GM18508 (cell line): ENCODE data around the gene NELFCD.

ENCODE experiments used
- ATAC-seq: cut with Tn5 transposase; IDR thresholded peaks from one replicate; pipeline ENCODE4 v1.9.1; 2021; ENCODE audit warnings: moderate number of reproducible peaks; ENCODE audit not compliant: insufficient read depth, unreplicated experiment

The NELFCD gene

DNA sequence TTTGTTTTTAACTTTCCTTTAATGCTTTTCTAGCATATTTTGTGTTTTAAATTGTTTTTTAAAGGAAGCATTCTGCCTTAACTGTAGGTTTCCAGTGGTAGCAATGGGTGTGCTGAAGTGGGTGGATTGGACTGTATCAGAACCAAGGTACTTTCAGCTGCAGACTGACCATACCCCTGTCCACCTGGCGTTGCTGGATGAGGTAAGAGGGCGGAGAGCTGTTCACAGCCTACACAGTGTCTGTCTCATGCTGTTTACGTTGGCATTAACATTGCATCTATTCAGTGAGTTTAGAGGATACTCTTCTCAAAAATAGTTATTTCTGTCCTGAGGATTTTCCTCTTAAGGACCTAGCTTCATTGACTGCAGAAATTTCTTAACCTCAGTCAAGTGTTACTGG, 11.9 kb downstream of the NELFCD start:
- no peak for ATAC-seq

DNA sequence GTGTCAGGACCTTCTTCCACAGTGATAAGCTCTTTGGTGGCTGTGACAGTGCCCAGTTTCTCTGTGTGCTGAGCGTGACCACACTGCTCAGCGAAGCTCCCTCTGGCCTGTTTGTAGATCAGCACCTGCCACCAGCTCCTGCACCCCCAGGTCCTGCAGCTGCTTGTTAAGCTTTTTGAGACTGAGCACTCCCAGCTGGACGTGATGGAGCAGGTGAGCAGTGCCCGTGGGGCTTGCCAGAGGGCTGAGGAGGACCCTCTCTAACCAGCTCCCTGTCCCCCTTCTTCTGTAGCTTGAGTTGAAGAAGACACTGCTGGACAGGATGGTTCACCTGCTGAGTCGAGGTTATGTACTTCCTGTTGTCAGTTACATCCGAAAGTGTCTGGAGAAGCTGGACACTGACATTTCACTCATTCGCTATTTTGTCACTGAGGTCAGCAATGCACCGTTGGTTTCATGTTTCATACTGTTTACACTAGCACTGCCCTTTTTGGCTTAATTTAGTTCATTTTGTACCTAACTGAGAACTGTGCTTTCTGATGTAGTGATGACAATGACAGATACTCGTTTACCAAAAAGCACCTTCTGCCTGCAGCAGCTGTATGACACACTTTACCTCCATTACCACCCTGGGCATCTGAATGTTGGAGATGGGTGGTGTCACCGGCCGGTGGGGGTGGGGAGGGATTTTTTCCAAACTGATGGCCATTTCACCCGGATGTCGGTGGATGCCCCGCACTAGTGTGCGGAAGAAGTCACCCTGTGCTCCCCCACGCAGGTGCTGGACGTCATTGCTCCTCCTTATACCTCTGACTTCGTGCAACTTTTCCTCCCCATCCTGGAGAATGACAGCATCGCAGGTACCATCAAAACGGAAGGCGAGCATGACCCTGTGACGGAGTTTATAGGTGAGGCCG, 12.5 kb downstream of the NELFCD start:
- no peak for ATAC-seq

DNA sequence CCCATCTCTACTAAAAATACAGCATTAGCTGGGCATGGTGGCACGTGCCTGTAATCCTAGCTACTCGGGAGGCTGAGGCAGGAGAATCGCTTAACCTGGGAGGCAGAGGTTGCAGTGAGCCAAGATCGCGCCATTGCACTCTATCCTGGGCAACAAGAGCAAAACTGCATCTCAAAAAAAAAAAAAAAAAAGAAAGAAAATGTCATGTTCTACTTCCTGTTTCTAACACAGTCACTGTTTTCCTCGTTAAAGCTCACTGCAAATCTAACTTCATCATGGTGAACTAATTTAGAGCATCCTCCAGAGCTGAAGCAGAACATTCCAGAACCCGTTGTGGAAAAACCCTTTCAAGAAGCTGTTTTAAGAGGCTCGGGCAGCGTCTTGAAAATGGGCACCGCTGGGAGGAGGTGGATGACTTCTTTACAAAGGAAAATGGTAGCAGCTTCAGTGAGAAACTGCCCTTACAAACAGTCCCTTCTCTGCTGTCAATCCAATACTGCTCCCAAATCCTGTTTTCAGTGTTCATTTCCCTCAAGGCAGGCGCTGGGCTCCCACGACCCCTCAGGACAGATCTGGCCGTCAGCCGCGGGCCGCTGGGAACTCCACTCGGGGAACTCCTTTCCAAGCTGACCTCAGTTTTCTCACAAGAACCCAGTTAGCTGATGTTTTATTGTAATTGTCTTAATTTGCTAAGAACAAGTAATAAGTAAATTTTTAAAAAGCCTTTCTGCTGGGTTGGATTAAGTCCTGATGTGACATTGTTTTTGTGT, 13.5 kb downstream of the NELFCD start:
- ATAC-seq = no peak

DNA sequence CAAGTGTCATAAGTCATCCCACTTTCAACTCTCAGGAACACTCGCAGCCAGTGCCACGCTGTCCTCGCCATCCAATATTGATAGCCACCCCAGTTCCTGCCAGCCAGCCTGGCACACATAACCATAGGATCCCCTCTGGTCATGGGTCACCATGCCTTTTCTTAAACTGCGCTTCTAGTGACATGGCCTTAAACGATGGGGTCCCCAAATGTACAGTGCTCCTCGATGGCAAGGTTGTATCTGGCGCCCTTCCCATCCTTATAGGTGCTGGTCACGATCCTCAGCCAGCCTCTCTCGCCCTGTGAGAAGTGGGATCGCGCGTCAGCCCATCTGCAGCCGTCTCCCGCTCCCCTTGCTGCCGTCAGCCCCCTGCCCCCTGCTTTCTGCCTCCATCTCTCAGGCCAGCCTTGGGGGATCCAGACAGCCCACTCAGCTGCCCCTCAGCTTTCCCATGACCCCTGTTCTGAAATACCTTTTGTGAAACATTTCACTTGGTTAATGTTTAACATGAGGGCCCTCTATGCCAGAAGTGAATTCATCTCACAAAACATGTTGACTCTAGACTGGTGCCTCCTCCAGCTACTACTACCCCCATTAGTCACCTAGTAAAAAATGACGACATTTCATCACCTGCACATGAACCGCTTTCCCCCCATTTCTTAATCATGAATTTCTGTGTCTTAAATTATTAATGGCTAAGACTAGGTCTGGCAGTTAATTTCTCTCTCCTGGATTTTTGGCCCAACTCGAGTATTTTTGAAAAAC, 14.6 kb downstream of the NELFCD start:
- no peak for ATAC-seq

DNA sequence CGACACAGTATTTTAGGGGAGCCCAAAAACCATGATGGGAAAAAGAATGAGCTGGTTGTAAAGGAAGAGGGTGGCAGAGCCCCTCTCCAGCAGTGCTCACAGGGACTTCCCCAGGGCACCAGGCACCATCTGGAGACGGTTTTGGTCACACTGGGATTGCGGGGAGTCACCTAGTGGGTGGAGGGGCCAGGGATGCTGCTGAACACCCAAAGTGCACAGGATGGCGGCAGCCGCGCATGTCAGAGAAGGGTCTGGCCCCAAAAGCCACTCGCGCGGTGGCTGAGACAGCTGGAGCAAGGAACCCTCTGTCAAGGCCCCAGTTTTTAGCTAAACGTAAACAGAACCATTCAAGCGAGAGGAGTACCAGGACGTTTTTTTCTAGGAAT, 15.2 kb downstream of the NELFCD start:
- ATAC-seq = no peak

DNA sequence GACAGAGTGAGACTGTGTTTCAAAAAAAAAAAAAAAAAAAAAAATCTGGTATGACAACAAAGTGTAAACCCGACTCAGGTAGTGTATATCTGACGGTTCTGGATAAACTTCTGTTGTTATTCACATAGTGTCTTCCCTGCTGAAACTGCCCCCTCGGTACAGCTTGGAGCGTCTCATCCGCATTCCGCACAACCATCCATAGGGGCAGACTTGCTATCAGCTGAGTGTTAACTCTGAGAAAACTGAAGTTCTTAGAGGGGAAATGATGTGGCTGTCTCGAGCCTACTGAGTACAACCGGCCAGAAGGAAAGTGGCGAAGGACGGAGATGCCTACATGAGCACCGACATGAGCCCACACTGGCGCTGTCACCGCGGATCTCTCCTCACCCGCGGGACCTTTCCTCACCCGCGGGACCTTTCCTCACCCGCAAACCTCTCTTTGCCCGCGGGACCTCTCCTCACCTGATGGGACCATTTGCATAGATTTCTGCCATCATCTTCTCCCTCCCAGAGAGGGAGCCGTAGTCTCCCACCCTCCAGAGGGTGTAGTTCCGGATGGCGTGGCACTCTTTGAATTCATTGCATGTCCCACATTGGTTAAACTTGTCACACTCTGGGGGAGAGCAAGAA, 16.2 kb downstream of the NELFCD start:
- ATAC-seq = no peak

DNA sequence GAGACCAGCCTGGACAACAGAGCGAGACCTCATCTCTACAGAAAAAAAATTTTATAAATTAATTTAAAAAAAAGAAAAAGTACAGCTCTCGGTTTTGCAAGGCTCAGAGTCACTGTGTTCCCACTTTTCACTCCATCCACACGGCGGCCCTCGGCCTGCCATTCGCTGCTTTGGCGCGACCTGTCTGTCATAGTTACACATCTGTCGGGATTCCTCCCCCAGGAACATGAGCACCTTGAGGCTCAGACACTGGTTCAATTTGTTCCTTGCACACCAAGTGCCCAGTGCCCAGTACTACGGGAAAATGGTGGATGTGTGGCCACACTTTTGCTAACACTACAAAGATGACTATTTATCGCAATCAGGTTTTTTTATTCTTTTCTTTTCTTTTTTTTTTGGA, 17.6 kb downstream of the NELFCD start:
- ATAC-seq = no peak

DNA sequence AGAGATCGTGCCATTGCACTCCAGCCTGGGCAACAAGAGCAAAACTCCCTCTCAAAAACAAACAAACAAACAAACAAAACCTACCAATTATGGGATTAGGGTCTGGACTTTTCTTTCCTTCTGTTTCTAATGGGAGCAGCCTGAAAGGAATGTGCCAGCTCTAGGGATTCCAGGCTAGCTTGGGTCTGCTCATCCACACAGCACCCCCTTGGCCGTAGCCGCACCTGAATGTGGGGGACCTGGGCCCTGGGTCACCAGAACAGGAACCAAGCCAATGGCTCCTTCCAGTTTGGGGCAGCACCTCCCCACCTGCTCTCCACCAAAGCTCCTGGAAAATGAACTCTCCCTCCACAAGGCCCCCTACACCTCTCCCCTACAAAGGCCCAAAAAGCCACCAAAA, 19.3 kb downstream of the NELFCD start:
- no peak for ATAC-seq

DNA sequence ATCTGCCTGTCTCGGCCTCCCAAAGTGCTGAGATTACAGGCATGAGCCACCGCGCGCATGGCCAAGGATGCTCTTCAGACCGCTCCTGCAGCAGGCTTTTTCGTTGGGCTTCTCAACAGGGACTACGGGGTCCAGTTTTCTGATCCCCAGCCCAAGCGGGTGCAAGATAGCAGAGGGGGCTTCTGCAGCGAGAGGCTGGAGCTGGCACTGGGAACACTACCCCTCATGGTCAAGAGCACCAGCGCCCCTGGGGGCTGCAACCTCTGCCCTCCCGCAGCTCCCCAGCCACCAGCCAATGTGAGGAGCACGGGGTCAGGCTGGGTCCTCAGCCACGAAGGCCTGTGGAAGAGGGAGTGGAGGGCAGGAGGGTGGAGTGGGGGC, 20.0 kb downstream of the NELFCD start:
- ATAC-seq = no peak

DNA sequence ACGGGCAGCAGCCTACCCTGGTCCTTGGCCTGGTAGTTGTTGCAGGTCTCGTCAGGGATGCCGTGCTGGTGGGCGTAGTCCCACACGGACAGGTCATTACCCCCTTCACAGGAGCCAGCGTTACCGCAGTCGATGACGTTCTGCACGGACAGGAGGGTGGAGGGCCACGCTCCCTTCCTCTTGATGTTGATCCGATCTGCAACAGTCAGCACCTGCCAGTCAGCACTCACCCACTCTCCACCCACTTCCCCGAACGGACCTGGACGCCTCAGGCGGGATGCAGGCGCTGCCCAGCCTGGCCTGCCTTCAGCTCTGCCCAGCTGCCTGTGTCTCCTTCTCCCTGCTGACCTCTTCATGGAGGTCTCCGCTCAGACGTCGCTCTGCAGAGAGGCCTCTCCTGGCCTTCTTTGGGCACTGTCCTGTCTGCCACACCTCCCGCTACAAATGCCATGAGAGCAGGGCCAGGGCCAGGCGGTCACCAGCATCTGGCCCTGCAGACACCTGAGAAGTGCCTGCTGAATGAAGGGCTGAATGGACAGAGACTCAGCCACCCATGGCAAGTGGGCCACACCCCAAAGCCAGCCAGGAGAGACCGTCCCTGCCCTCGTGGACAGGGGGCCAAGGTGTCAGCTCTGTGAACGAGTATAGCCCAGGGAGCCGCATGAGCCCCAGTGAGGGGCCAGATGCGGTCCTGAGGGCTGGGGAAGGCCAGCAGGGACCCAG, 20.6 kb downstream of the NELFCD start:
- ATAC-seq = no peak

DNA sequence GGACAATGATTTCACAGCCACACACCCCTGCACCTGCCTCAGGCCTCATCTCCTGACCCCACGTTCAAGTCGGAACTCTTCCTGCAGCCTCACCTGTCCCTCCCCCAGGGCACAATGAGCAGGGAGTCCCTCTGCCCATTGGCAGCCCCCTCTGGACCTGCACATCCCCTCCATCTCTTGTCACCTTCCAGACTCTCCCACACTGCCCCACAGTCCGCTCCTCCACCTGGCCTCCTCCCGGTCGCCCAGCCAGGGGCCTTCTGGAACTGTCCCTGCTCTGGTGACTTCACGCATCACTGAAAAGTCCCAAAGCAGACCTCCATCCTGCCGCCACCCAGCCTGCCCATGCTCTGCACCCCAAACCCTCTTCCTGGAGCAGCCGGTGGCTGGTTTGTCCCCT, 21.3 kb downstream of the NELFCD start:
- no peak for ATAC-seq

DNA sequence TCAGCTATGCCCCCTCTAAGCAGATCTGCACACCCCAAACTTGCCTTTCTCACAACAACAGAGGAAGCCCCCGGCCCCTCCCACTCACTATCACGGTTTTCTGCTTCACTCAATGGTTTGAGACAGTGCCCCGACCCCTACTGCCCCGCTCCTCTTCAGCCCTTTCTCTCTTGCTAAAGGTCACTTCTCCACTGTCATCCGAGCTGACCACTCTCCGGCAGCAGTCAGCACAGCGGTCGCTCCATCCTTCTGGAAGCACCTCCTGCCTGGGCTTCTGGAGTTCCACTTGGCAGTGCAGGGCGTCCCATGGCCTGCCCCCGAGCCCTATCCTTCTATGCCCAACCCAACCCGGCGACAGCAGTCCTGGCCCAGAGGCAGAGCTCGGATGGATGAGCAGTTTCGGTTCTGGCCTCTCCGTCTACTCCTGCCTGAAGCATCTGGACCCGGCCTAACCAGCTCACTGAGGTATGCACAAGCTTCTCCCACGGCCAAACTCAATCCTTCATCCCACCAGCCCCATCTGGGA, 21.9 kb downstream of the NELFCD start:
- no peak for ATAC-seq

DNA sequence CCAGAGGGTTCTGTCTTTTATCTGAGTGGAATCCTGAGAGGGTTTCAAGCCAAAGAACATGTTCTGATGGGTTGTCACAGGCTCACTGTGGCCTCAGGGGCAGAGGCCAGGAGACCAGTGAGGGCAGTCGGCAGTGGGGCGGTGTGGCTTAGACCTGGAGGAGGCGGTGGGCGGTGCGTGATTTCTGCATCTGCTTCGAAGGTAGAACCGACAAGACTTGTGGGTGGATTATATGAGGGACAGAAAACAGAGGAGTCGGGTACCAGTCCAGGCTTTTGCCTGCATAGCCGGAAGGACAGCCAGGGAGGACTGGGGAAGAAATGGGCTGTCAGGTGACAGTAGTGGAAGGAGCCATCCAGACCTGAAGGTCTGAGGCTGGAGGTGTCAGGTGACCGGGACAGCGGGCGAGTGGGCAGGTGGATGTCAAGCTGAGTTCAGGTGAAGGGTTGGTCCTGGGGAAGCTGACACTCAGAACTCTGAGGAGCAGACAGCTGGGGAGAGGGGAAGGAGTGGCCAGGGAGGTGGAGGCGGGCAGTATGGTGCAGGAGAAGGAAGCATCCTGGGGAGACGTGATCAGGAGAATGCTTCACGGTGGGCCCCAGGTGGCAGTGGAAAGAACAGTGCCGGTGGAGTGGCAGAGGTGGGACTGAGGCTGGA, 22.9 kb downstream of the NELFCD start:
- ATAC-seq = no peak

DNA sequence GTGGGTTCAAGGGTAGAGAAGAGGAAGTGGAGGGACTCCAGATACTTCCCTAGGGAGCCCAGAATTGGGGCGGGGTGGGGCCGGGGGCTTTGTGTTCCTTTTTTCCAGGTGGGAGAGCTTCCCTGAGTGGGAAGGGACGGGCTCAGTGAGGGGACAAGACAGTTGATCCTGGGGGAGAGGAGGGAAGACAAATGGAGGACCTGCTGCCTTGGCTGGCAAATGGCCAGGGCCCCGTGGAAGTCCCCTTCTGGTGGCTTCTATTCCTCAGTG, 23.4 kb downstream of the NELFCD start:
- peak; percentile 1 for ATAC-seq

DNA sequence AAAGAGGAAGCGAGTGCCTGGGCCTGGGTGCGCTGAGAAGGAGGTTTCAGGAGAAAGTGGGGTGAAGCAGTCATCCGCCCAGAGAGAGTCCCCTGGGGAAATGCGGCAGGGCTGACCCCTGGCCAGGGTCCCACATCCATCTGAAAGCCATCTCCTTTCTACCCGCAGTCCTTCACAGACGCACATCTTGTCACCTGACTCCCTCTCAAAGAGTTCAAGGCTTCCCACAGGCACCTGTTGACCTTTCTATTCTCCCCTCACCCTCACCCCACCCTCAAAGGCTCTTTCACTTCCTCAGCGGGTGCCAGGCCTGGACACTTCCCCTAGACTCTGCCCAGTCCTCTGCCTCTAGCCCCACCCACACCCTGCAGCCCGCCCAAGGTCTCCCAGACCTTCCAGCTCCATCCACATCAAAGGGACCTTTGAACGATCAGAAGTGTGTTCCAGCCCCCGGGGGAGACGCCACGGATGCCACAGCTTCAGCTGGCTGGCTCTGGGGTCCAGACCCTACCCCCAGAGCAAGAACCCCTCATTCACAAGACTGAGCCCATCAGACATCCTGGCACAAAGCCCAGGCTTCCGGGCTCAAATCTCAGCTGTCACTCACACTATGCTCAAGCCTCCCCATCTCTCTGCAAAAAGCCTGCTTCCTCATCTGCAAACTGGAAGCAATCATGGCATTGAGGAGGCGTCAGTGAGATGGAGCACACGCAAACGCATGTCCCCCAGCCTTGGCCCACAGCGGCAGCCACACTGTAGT, 23.9 kb downstream of the NELFCD start:
- peak; percentile 49 for ATAC-seq

DNA sequence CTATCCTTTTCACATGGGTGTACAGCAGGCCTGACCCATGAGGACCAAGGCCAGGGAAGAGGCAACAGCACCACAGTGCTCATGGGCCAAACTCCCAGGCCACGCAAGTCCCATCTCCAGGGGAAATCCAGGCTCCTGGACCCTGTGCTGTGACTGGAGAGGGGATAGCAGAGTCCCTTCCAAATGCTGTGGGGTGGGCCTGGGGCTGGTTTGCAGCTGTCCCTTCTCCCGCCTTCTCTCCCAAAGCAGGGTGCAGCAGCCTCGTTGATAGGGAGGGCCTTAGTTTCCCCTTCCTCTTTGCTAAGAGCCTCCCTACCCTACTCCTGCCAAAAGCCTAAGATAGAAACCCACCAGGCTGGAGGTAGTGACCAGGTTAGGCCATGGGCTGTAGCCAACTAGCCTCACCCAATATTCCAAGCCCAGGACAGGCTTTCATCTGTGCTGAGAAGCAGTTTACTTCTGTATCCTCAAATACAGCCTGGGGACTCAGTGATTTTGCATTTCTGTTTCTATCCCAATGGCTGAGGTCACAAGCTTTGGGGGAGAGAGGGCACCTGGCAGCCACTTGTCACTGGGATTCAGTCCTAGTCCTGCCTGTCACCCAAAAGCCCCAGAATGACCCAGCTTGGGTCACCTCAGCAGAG, 24.6 kb downstream of the NELFCD start:
- no peak for ATAC-seq

DNA sequence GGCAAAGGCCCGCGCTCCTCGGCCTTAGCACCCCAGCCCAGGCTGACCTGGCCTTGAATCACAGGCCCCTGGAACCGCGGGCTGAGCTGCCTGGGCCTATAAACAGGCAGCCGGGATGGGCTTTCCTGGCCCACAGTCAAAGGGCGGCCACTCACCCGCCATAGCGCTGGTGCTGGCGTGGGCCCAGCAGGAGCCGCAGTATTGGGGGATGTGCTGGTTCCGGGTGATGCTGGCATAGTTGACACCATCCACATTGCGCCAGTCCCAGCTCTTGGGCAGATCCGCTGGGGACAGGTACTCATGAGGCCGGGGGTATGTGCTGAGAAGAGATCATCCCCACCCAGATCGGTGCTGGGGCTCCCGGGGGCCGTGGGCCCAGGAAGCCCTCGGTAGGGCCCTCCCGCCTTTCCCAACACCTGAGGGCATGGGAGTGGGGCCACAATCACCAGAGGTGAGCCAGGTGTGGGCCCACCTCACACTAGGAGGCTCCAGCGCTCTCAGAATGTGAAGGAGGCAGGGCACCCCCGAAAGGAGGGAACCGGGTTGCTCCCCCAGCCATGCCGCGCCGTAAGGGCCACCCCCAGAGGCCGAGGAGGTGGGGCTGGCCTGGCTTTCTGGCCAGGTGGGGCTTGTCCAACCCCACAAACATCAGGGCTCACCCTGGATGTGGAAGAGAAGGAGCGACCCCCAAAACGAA, 25.3 kb downstream of the NELFCD start:
- no peak for ATAC-seq
